HG02642 (cell line): ENCODE measurements around the gene RHOU.
"Not testable (repeated sequence)": the region's sequence is repeated elsewhere in the genome, so short reads cannot be mapped to it uniquely, and the experiment has no call there.

Source experiments
- ATAC-seq: cut with Tn5 transposase; IDR thresholded peaks from one replicate; pipeline ENCODE4 v1.9.1; 2021; ENCODE audit warnings: mild to moderate bottlenecking; ENCODE audit not compliant: unreplicated experiment, poor library complexity

The RHOU gene

GRCh38 chr1:228753786-228754360 lies 18.6 kb downstream of the RHOU start:
- no peak for ATAC-seq

- ATAC-seq: no peak
These were observed 19.5 kb downstream of the RHOU start for GRCh38 chr1:228754646-228755268.

GRCh38 chr1:228755800-228756199 lies 20.5 kb downstream of the RHOU start:
- no peak for ATAC-seq

- no peak for ATAC-seq
These were observed 21.2 kb downstream of the RHOU start for GRCh38 chr1:228756457-228756856.

- no peak for ATAC-seq
These were observed 23.2 kb downstream of the RHOU start for GRCh38 chr1:228758447-228758846.

- no peak for ATAC-seq
These were observed 25.7 kb downstream of the RHOU start for GRCh38 chr1:228760979-228761378.

GRCh38 chr1:228763561-228763960 lies 28.3 kb downstream of the RHOU start:
- no peak for ATAC-seq

- ATAC-seq: no peak
These were observed 30.1 kb downstream of the RHOU start for GRCh38 chr1:228765168-228765946.

GRCh38 chr1:228766788-228767187 lies 31.5 kb downstream of the RHOU start:
- no peak for ATAC-seq

GRCh38 chr1:228767636-228768354 lies 32.5 kb downstream of the RHOU start:
- no peak for ATAC-seq

GRCh38 chr1:228768355-228769000 lies 33.2 kb downstream of the RHOU start:
- ATAC-seq: no peak

- no peak for ATAC-seq
These were observed 35.5 kb downstream of the RHOU start for GRCh38 chr1:228770779-228771223.

GRCh38 chr1:228772516-228773212 lies 37.4 kb downstream of the RHOU start:
- ATAC-seq: no peak

- ATAC-seq: not testable (repeated sequence)
These were observed 40.7 kb downstream of the RHOU start for GRCh38 chr1:228775946-228776345.

- no peak for ATAC-seq
These were observed 41.2 kb downstream of the RHOU start for GRCh38 chr1:228776449-228776848.

- no peak for ATAC-seq
These were observed 42.0 kb downstream of the RHOU start for GRCh38 chr1:228777236-228777635.

GRCh38 chr1:228778026-228778425 lies 42.7 kb downstream of the RHOU start:
- ATAC-seq: no peak

- ATAC-seq: no peak
These were observed 43.2 kb downstream of the RHOU start for GRCh38 chr1:228778466-228778865.

- ATAC-seq: no peak
These were observed 43.7 kb downstream of the RHOU start for GRCh38 chr1:228778961-228779360.
